GM18907 (cell line): ENCODE data around the gene ZNF485.

ENCODE experiments used
- ATAC-seq: cut with Tn5 transposase; IDR thresholded peaks from one replicate; pipeline ENCODE4 v1.9.1; 2021; ENCODE audit warnings: mild to moderate bottlenecking, moderate library complexity; ENCODE audit not compliant: unreplicated experiment

ZNF485 gene

GRCh38 chr10:43667317-43667731 lies 61.1 kb downstream of the ZNF485 start:
- no peak for ATAC-seq
